ENCODE results near the gene SLC16A7. TPM values are rescaled to one million over a fixed set of nuclear protein-coding genes. Genes with fewer than 3 reads are reported as not detected.

SLC16A7 gene
- polyA plus RNA-seq, 1 of the 3 experiments (the other 2 are of a cell fraction): not detected

GRCh38 chr12:59677857-59678256, 82.0 kb downstream of the SLC16A7 start:
- H4K20me1 ChIP-seq (ENCODE audit: insufficient read depth): no peaks in the 10 kb centered on the region
- H3K27me3 ChIP-seq (ENCODE audit: insufficient read depth): no peaks in the 10 kb centered on the region
- POLR2A ChIA-PET: no interaction called here
- H3F3A ChIP-seq (replicated peaks; ENCODE audit: insufficient read depth): no peaks in the 10 kb centered on the region
- no peak overlapping the region for H3K4me2 ChIP-seq
- WGBS (ENCODE audit: low lambda C conversion rate): 0% methylated on average over 3 of the region's 3 CpGs
- no peak for TF ChIP-seq SIN3A (IDR thresholded peaks at IDR 0.05; ENCODE audit: borderline replicate concordance, low read depth, low read length)
- TF ChIP-seq RCOR1 (IDR thresholded peaks at IDR 0.05; ENCODE audit: low read length): no peak
- TF ChIP-seq RFX5 (IDR thresholded peaks at IDR 0.05; ENCODE audit: low read length): no peak
- TF ChIP-seq JUND (IDR thresholded peaks at IDR 0.05): no peak
- no peak for TF ChIP-seq TAF1 (IDR thresholded peaks at IDR 0.05; ENCODE audit: borderline replicate concordance, low read depth, low read length)
- TF ChIP-seq YY1 (IDR thresholded peaks at IDR 0.05; ENCODE audit: low read depth): no peak
- no peak for TF ChIP-seq MXI1 (IDR thresholded peaks at IDR 0.05; ENCODE audit: low read depth, low read length)
- TF ChIP-seq TCF12 (IDR thresholded peaks at IDR 0.05): no peak
- TF ChIP-seq FOSL2 (IDR thresholded peaks at IDR 0.05; ENCODE audit: borderline replicate concordance, low read depth): no peak
- no peak for TF ChIP-seq NRF1 (IDR thresholded peaks at IDR 0.05; ENCODE audit: low read depth, low read length)
- no peak for TF ChIP-seq ZBTB33 (IDR thresholded peaks at IDR 0.05; ENCODE audit: borderline replicate concordance, low read depth)
- TF ChIP-seq TEAD4 (IDR thresholded peaks at IDR 0.05; ENCODE audit: borderline replicate concordance, insufficient read depth): no peak
- no peak for TF ChIP-seq EP300 (IDR thresholded peaks at IDR 0.05; ENCODE audit: borderline replicate concordance in 1 of 2, low read depth in 1 of 2, low read length in 1 of 2)
- TF ChIP-seq, protein P1, sequence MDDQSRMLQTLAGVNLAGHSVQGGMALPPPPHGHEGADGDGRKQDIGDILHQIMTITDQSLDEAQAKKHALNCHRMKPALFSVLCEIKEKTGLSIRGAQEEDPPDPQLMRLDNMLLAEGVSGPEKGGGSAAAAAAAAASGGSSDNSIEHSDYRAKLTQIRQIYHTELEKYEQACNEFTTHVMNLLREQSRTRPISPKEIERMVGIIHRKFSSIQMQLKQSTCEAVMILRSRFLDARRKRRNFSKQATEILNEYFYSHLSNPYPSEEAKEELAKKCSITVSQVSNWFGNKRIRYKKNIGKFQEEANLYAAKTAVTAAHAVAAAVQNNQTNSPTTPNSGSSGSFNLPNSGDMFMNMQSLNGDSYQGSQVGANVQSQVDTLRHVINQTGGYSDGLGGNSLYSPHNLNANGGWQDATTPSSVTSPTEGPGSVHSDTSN (IDR thresholded peaks at IDR 0.05): no peak
- no peak for TF ChIP-seq SMC3 (IDR thresholded peaks at IDR 0.05; ENCODE audit: low read depth, low read length)
- TF ChIP-seq RAD21 (IDR thresholded peaks at IDR 0.05; ENCODE audit: low read length): no peak
- no peak for TF ChIP-seq IRF3 (IDR thresholded peaks at IDR 0.05; ENCODE audit: low read depth, low read length)
- H3K4me3 ChIP-seq (ENCODE audit: low read depth in 2 of 2, low read length in 1 of 2): no peak overlapping the region
- no peaks in the 10 kb centered on the region for H3K4me1 ChIP-seq (ENCODE audit: control insufficient read depth in 1 of 2, insufficient read depth in 2 of 2, low read depth in 1 of 2, low read length in 1 of 2)
- H3K9ac ChIP-seq: no peak overlapping the region
- CTCF ChIA-PET: no interaction called here
- H3K9me2 ChIP-seq: no peaks in the 10 kb centered on the region
- no peaks in the 10 kb centered on the region for H3K79me2 ChIP-seq (ENCODE audit: insufficient read depth)
- no peak overlapping the region for H2AFZ ChIP-seq (ENCODE audit: low read depth)
- H3K27ac ChIP-seq (ENCODE audit: low read depth in 2 of 2, low read length in 1 of 2): no peak overlapping the region
- H3K9me3 ChIP-seq: no peaks in the 10 kb centered on the region
- no peak for DNase-seq
- H3K36me3 ChIP-seq (replicated peaks in 1 of 2; ENCODE audit: control insufficient read depth in 1 of 2, insufficient read depth in 2 of 2, low read length in 1 of 2): no peaks in the 10 kb centered on the region

Data from SK-N-SH (cell line).